Erythroblast (primary cell): Measurements from ENCODE around the gene PEX12.

Experiments used
- GATA1 ChIP-seq: IDR thresholded peaks from 2 replicates; pipeline ENCODE4 v1.6.1; 2011; ENCODE audit warnings: low read depth, mild to moderate bottlenecking, control low read depth, low read length, moderate library complexity
- POLR2A ChIP-seq: IDR thresholded peaks from 2 replicates; pipeline ENCODE4 v1.6.1; 2011; ENCODE audit warnings: mild to moderate bottlenecking, low read length

GRCh38 chr17:35607239-35607847, 29.0 kb upstream of the PEX12 start:
- TF ChIP-seq POLR2A (no peak), GATA1 (no peak)
